OCI-LY7 (cell line): Measurements from ENCODE around the gene ARHGAP42. TPM values are rescaled to one million over a fixed set of nuclear protein-coding genes. Genes with fewer than 3 reads are reported as not detected.
"Not testable (repeated sequence)": the region's sequence is repeated elsewhere in the genome, so short reads cannot be mapped to it uniquely, and the experiment has no call there.

Source experiments
- BruUV-seq: library from RNA; stranded (reverse); fragments of 400-500 nt; replicated peaks from 2 replicates; lab custom pipeline; 2021; lab: Mats Ljungman, UMichigan
- CTCF ChIA-PET: fragments of 300-600 bp; sonication (Branson Sonifier 250); formaldehyde crosslinking; loops from one replicate; lab custom pipeline; 2022; ENCODE audit warnings: antibody characterized with exemption; ENCODE audit not compliant: unreplicated experiment; lab: Charles Lee
- POLR2A ChIA-PET: fragments of 300-600 bp; sonication (Branson Sonifier 250); formaldehyde crosslinking; loops from one replicate; lab custom pipeline; 2022; ENCODE audit warnings: antibody characterized with exemption; lab: Charles Lee
- DNase-seq: peaks from one replicate; pipeline ENCODE4 v3.0.0-alpha.2; 2015; ENCODE audit warnings: low spot score
- H2AFZ ChIP-seq: fragments of 200-600 bp; sonication (generic), shearing (Covaris generic); 2 replicates; pipeline ENCODE4 v1.6.1; 2014; ENCODE audit warnings: mild to moderate bottlenecking, antibody characterized with exemption, low read length, moderate library complexity
- H3K27ac ChIP-seq: fragments of 200-600 bp; sonication (generic); 2 replicates; pipeline ENCODE4 v1.5.1; 2014; ENCODE audit warnings: mixed run types, low read depth, mild to moderate bottlenecking, moderate library complexity, low read length, inconsistent platforms; ENCODE audit not compliant: poor library complexity, severe bottlenecking
- H3K36me3 ChIP-seq: fragments of 200-600 bp; sonication (generic); 2 replicates; pipeline ENCODE4 v1.6.1; 2014; ENCODE audit warnings: mild to moderate bottlenecking, antibody characterized with exemption, low read length, moderate library complexity, mixed read lengths; ENCODE audit not compliant: insufficient read depth
- H3K4me1 ChIP-seq: fragments of 200-600 bp; sonication (generic); 2 replicates; pipeline ENCODE4 v1.5.1; 2014; ENCODE audit warnings: mild to moderate bottlenecking, low read length; ENCODE audit not compliant: insufficient read depth, poor library complexity, severe bottlenecking
- H3K4me2 ChIP-seq: fragments of 200-600 bp; sonication (generic); 2 replicates; pipeline ENCODE4 v1.6.1; 2014; ENCODE audit warnings: mild to moderate bottlenecking, low read length
- H3K4me3 ChIP-seq: fragments of 200-600 bp; sonication (generic); 2 replicates; pipeline ENCODE4 v1.5.1; 2014; ENCODE audit warnings: mild to moderate bottlenecking, low read depth, low read length; ENCODE audit not compliant: poor library complexity, severe bottlenecking
- H3K79me2 ChIP-seq: fragments of 200-600 bp; sonication (generic); 2 replicates; pipeline ENCODE4 v1.6.1; 2016; ENCODE audit warnings: low read depth, mild to moderate bottlenecking, low read length, moderate library complexity, mixed read lengths; ENCODE audit not compliant: insufficient read depth
- H3K9me2 ChIP-seq: fragments of 200-600 bp; sonication (generic); 2 replicates; pipeline ENCODE4 v1.6.1; 2016; ENCODE audit warnings: mild to moderate bottlenecking, low read length, mixed read lengths; ENCODE audit not compliant: insufficient read depth
- H3K9me3 ChIP-seq: fragments of 200-600 bp; sonication (generic); 2 replicates; pipeline ENCODE4 v1.6.1; 2014; ENCODE audit warnings: mild to moderate bottlenecking, mixed run types, low read length, mixed read lengths
- H4K20me1 ChIP-seq: fragments of 200-600 bp; sonication (generic); 2 replicates; pipeline ENCODE4 v1.6.1; 2014; ENCODE audit warnings: mild to moderate bottlenecking, antibody characterized with exemption, low read length, moderate library complexity, mixed read lengths; ENCODE audit not compliant: insufficient read depth
- CTCF ChIP-seq: fragments of 200-600 bp; sonication (generic); conservative IDR thresholded peaks from 2 replicates; pipeline ENCODE4 v1.5.1; 2014; ENCODE audit warnings: mild to moderate bottlenecking, antibody characterized with exemption, low read length, moderate library complexity, mixed read lengths
- EZH2phosphoT487 ChIP-seq: fragments of 200-600 bp; sonication (generic); IDR thresholded peaks from 2 replicates; pipeline ENCODE4 v1.6.1; 2018; ENCODE audit warnings: low read depth, borderline replicate concordance, mild to moderate bottlenecking, mixed run types, antibody characterized with exemption, low read length, moderate library complexity, mixed read lengths
- intact Hi-C: fragments of 100-400 bp; cut with micrococcal nuclease; formaldehyde crosslinking; loops from one replicate; pipeline ENCODE4 v1.10.0; 2022; ENCODE audit not compliant: unreplicated experiment
- total RNA-seq, 2 experiments: library from RNA; depleted of rRNA in 1 of 2; stranded (reverse); fragments of >200 nt in 1 of 2; shearing (Covaris generic) in 1 of 2; gene quantifications; 2 replicates each; pipeline ENCODE4 v1.2.3, GENCODE V29; 2014 to 2022

The ARHGAP42 gene
- total RNA-seq, 2 experiments from 2014 or later = not detected

GRCh38 chr11:100750566-100750891 lies 63.4 kb downstream of the ARHGAP42 start:
- H3K9me3 ChIP-seq, H3K9me2 ChIP-seq, DNase-seq, H2AFZ ChIP-seq, H4K20me1 ChIP-seq, H3K4me3 ChIP-seq, H3K4me2 ChIP-seq, H3K79me2 ChIP-seq, intact Hi-C loops, H3K27ac ChIP-seq, H3K4me1 ChIP-seq, H3K36me3 ChIP-seq, BruUV-seq, CTCF ChIA-PET: not testable (repeated sequence)
- POLR2A ChIA-PET = interaction anchor here (0.6 to 0.7 kb wide), 2 partner anchors 189 to 1050 kb away, joined by 3 to 5 read pairs; no protein-coding TSS in a partner anchor

DNA sequence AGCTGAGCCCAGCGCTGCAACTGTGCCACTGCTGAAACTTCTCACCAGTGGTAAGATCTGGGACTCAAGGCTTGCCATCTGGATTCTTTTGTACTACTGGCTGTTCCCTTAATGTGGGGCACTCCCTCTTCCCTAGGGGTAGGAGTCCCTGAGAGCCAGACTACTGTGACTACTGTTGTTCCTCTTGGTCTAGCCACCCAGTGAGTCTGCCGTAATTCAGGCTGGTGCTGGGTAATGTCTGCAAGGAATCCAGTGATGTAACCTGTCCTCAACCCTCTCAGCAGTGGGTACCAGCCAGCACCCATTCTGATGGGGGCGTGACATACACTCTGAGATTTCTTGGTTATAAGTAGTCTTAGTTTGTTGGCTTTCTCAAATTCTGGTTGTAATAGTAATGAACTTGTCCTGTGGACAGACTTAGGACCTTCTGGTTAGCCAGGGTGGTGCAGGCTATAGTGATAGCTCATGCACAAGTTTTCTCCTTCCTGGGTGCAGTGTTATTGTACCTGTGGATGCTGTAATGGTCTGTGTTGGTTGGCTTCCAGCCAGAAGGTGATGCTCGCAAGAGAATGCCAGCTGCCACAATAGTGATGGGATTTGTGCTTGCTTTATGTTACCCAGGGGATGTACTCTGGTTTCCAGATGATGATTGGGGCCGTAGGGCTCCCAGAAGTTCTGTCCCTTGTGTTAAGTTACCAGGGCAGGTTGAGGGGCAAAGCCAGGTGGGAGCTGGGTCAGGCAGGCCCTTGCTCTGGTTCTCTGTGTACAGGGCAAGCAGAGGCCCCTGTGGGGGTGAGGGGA lies 65.5 kb downstream of the ARHGAP42 start:
- H3K4me3 ChIP-seq = no peak overlapping the region
- no peaks in the 10 kb centered on the region for H3K4me1 ChIP-seq
- no peaks in the 10 kb centered on the region for H3K9me3 ChIP-seq
- no peak overlapping the region for H2AFZ ChIP-seq
- no peaks in the 10 kb centered on the region for H3K36me3 ChIP-seq
- no peaks in the 10 kb centered on the region for H3K79me2 ChIP-seq
- no peak overlapping the region for H3K27ac ChIP-seq
- ChIA-PET POLR2A (interaction anchor here (0.6 kb wide), 1 partner anchor 24 kb away, joined by 3 read pairs; no protein-coding TSS in a partner anchor), CTCF (no interaction called here)
- BruUV-seq = no TSS peak
- no peak overlapping the region for H3K4me2 ChIP-seq
- intact Hi-C loops = no loop called here
- no peak for TF ChIP-seq CTCF
- TF ChIP-seq EZH2phosphoT487 = no peak
- H3K9me2 ChIP-seq = no peaks in the 10 kb centered on the region
- H4K20me1 ChIP-seq = no peaks in the 10 kb centered on the region
- DNase-seq = no peak

DNA sequence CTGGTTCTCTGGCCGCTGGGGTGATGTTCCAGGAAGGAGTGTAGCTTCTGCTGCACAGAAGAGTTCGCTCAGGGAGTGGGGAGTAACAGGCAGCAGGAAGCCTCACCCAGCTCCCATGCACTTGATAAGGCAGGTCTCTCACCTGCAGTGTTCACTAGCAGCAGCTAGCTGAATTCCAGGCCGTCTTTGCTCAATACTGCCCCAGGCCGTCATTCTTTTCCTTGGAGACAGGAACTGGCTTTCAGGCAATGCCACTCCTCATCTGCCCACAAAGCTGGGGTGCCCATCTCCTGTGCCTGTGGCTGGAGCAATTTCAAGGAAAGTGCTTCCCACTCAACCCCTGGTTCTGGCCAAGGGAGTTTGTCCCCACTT lies 66.1 kb downstream of the ARHGAP42 start:
- no peak for TF ChIP-seq EZH2phosphoT487
- TF ChIP-seq CTCF = no peak
- Histone ChIP-seq H3K4me2 (no peak overlapping the region), H4K20me1 (no peaks in the 10 kb centered on the region), H2AFZ (no peak overlapping the region), H3K27ac (no peak overlapping the region), H3K9me3 (no peaks in the 10 kb centered on the region), H3K9me2 (no peaks in the 10 kb centered on the region), H3K36me3 (no peaks in the 10 kb centered on the region), H3K79me2 (no peaks in the 10 kb centered on the region), H3K4me1 (no peaks in the 10 kb centered on the region), H3K4me3 (no peak overlapping the region)
- intact Hi-C loops = no loop called here
- ChIA-PET POLR2A (interaction anchor here (0.6 kb wide), 1 partner anchor 24 kb away, joined by 3 read pairs; no protein-coding TSS in a partner anchor), CTCF (no interaction called here)
- DNase-seq = no peak
- no TSS peak for BruUV-seq
